ENCODE results near the gene RAB12. TPM values are rescaled to one million over a fixed set of nuclear protein-coding genes. Genes with fewer than 3 reads are reported as not detected.

RAB12 gene
- total RNA-seq, 2 experiments from 2014 or later = 20.1 to 20.3 TPM

- CTCF ChIA-PET = no interaction called here
- Mint-ChIP-seq H3K36me3 (ENCODE audit: low read depth) (peaks cover 93% of the 10 kb centered on the region), H3K9me3 (no peaks in the 10 kb centered on the region), H3K27ac (no peak overlapping the region), H3K4me3 (no peak overlapping the region), H3K27me3 (no peaks in the 10 kb centered on the region), H3K4me1 (ENCODE audit: low read depth) (no peaks in the 10 kb centered on the region)
- POLR2A ChIA-PET = no interaction called here
- TF ChIP-seq, protein P1, sequence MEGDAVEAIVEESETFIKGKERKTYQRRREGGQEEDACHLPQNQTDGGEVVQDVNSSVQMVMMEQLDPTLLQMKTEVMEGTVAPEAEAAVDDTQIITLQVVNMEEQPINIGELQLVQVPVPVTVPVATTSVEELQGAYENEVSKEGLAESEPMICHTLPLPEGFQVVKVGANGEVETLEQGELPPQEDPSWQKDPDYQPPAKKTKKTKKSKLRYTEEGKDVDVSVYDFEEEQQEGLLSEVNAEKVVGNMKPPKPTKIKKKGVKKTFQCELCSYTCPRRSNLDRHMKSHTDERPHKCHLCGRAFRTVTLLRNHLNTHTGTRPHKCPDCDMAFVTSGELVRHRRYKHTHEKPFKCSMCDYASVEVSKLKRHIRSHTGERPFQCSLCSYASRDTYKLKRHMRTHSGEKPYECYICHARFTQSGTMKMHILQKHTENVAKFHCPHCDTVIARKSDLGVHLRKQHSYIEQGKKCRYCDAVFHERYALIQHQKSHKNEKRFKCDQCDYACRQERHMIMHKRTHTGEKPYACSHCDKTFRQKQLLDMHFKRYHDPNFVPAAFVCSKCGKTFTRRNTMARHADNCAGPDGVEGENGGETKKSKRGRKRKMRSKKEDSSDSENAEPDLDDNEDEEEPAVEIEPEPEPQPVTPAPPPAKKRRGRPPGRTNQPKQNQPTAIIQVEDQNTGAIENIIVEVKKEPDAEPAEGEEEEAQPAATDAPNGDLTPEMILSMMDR (IDR thresholded peaks at IDR 0.05) = no peak
- Histone ChIP-seq H3K4me3 (ENCODE audit: low read length) (no peak overlapping the region), H3K9me3 (ENCODE audit: control insufficient read depth in 1 of 2, insufficient read depth in 1 of 2, low read length in 2 of 2) (no peaks in the 10 kb centered on the region), H3K27ac (ENCODE audit: low read depth in 1 of 2, low read length in 2 of 2) (no peak overlapping the region), H3K27me3 (ENCODE audit: control insufficient read depth in 1 of 2, insufficient read depth in 2 of 2, low read length in 2 of 2) (no peaks in the 10 kb centered on the region), H3K36me3 (ENCODE audit: insufficient read depth, low read length) (peaks cover 81% of the 10 kb centered on the region), H3K4me1 (ENCODE audit: insufficient read depth, low read length) (no peaks in the 10 kb centered on the region)
- intact Hi-C loops (cut with DNase I, micrococcal nuclease) = no loop called here
- ATAC-seq (ENCODE audit: poor library complexity) = no peak
- DNase-seq = no peak
Observed at GRCh38 chr18:8634508-8634907, 25.3 kb downstream of the RAB12 start.

DNA sequence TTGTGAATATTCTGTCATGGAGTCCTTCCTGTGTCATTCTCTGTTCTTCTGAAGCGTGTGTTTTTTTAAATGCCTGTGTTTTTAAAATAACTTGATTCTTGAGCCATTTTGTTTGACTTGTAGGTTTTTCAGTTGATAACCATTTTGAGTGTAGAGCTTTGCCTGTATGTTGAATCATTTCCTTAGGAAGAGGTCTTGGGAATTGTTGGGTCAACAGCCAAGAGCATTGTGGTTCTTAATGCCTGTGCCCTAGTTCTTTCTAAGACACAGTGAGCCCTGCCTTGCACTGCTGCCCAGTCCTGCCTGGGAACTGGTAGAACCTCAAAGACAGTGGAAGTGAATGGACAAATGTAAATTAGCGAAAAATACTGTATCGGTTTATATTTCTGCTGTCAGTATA, 25.9 kb downstream of the RAB12 start:
- no peaks in the 10 kb centered on the region for H3K4me1 Mint-ChIP-seq (ENCODE audit: low read depth)
- H3K27me3 Mint-ChIP-seq = no peaks in the 10 kb centered on the region
- H3K9me3 Mint-ChIP-seq = no peaks in the 10 kb centered on the region
- no peaks in the 10 kb centered on the region for H3K4me1 ChIP-seq (ENCODE audit: insufficient read depth, low read length)
- ChIA-PET CTCF (no interaction called here), POLR2A (no interaction called here)
- no peak overlapping the region for H3K27ac Mint-ChIP-seq
- H3K4me3 ChIP-seq (ENCODE audit: low read length) = no peak overlapping the region
- no peak overlapping the region for H3K4me3 Mint-ChIP-seq
- peaks cover 96% of the 10 kb centered on the region for H3K36me3 Mint-ChIP-seq (ENCODE audit: low read depth)
- DNase-seq (no peak), ATAC-seq (ENCODE audit: poor library complexity) (no peak)
- H3K27ac ChIP-seq (ENCODE audit: low read depth in 1 of 2, low read length in 2 of 2) = no peak overlapping the region
- TF ChIP-seq, protein P1 (IDR thresholded peaks at IDR 0.05) = no peak
- no peaks in the 10 kb centered on the region for H3K9me3 ChIP-seq (ENCODE audit: control insufficient read depth in 1 of 2, insufficient read depth in 1 of 2, low read length in 2 of 2)
- H3K36me3 ChIP-seq (ENCODE audit: insufficient read depth, low read length) = peaks cover 81% of the 10 kb centered on the region
- intact Hi-C loops (cut with DNase I, micrococcal nuclease) = no loop called here
- H3K27me3 ChIP-seq (ENCODE audit: control insufficient read depth in 1 of 2, insufficient read depth in 2 of 2, low read length in 2 of 2) = no peaks in the 10 kb centered on the region

GRCh38 chr18:8639762-8640161, 30.5 kb downstream of the RAB12 start:
- CTCF ChIA-PET = no interaction called here
- Histone ChIP-seq H3K4me3 (ENCODE audit: low read length) (no peak overlapping the region), H3K27ac (ENCODE audit: low read depth in 1 of 2, low read length in 2 of 2) (no peak overlapping the region), H3K4me1 (ENCODE audit: insufficient read depth, low read length) (no peaks in the 10 kb centered on the region), H3K36me3 (ENCODE audit: insufficient read depth, low read length) (peaks cover 58% of the 10 kb centered on the region), H3K27me3 (ENCODE audit: control insufficient read depth in 1 of 2, insufficient read depth in 2 of 2, low read length in 2 of 2) (no peaks in the 10 kb centered on the region), H3K9me3 (ENCODE audit: control insufficient read depth in 1 of 2, insufficient read depth in 1 of 2, low read length in 2 of 2) (no peaks in the 10 kb centered on the region)
- intact Hi-C loops (cut with DNase I, micrococcal nuclease) = no loop called here
- POLR2A ChIA-PET = no interaction called here
- H3K4me3 Mint-ChIP-seq = no peak overlapping the region
- DNase-seq = no peak
- H3K36me3 Mint-ChIP-seq (ENCODE audit: low read depth) = peaks cover 69% of the 10 kb centered on the region
- no peak overlapping the region for H3K27ac Mint-ChIP-seq
- H3K27me3 Mint-ChIP-seq = no peaks in the 10 kb centered on the region
- no peak for ATAC-seq (ENCODE audit: poor library complexity)
- H3K4me1 Mint-ChIP-seq (ENCODE audit: low read depth) = no peaks in the 10 kb centered on the region
- TF ChIP-seq, protein P1 (IDR thresholded peaks at IDR 0.05) = no peak
- H3K9me3 Mint-ChIP-seq = no peaks in the 10 kb centered on the region
